DND-41 (cell line): ENCODE results near the gene PRR19.
A peak's percentile ranks its signal among the peaks of the same experiment; 100 is the strongest.

Experiments
- ATAC-seq: fragments of 200-7000 bp; cut with Tn5 transposase; 3 replicates; pipeline ENCODE4 v1.9.1; 2021; ENCODE audit warnings: low read depth; ENCODE audit not compliant: insufficient read depth
- DNase-seq: peaks from one replicate; pipeline ENCODE4 v3.0.0-alpha.2; 2020
- H2AFZ ChIP-seq: 2 replicates; pipeline ENCODE4 v1.6.0; 2012; ENCODE audit warnings: low read depth, low read length
- H3K27ac ChIP-seq: 2 replicates; pipeline ENCODE4 v1.5.1; 2012; ENCODE audit warnings: low read length, inconsistent platforms
- H3K27me3 ChIP-seq: fragments of 200-600 bp; sonication (generic); 2 replicates; pipeline ENCODE4 v1.6.0; 2012; ENCODE audit warnings: low read length, mild to moderate bottlenecking, inconsistent platforms; ENCODE audit not compliant: insufficient read depth, poor library complexity
- H3K36me3 ChIP-seq: 2 replicates; pipeline ENCODE4 v1.5.1; 2012; ENCODE audit warnings: low read length, inconsistent platforms; ENCODE audit not compliant: insufficient read depth
- H3K4me1 ChIP-seq: 2 replicates; pipeline ENCODE4 v1.5.1; 2012; ENCODE audit warnings: mild to moderate bottlenecking, low read length; ENCODE audit not compliant: insufficient read depth
- H3K4me2 ChIP-seq: 2 replicates; pipeline ENCODE4 v1.6.0; 2012; ENCODE audit warnings: mild to moderate bottlenecking, moderate library complexity, low read length, inconsistent platforms; ENCODE audit not compliant: insufficient read depth
- H3K4me3 ChIP-seq, 2 experiments: fragments of 200-600 bp in 1 of 2; shearing (Covaris generic) in 1 of 2; 2 replicates each; pipeline ENCODE4 v1.5.1; 2012 to 2016; ENCODE audit warnings: inconsistent platforms in 2 of 2, low read length in 2 of 2, mild to moderate bottlenecking in 2 of 2, low read depth in 1 of 2, moderate library complexity in 1 of 2
- H3K79me2 ChIP-seq: 2 replicates; pipeline ENCODE4 v1.6.0; 2012; ENCODE audit warnings: low read length, inconsistent platforms; ENCODE audit not compliant: insufficient read depth
- H3K9ac ChIP-seq: 2 replicates; pipeline ENCODE4 v1.6.0; 2012; ENCODE audit warnings: low read depth, mild to moderate bottlenecking, inconsistent platforms, low read length, moderate library complexity
- H3K9me3 ChIP-seq: 2 replicates; pipeline ENCODE4 v1.5.1; 2012; ENCODE audit warnings: low read length, moderate library complexity, mild to moderate bottlenecking, inconsistent platforms; ENCODE audit not compliant: insufficient read depth, severe bottlenecking
- H4K20me1 ChIP-seq: 2 replicates; pipeline ENCODE4 v1.6.0; 2012; ENCODE audit warnings: low read length; ENCODE audit not compliant: insufficient read depth
- CTCF ChIP-seq: IDR thresholded peaks from 2 replicates; pipeline ENCODE4 v1.5.1; 2012; ENCODE audit warnings: borderline replicate concordance, low read length, moderate library complexity, mild to moderate bottlenecking; ENCODE audit not compliant: poor library complexity, severe bottlenecking; ENCODE audit errors: extremely low read depth
- EZH2 ChIP-seq: IDR thresholded peaks from 3 replicates; pipeline ENCODE4 v1.6.1; 2012; ENCODE audit warnings: borderline replicate concordance, low read depth, mild to moderate bottlenecking, moderate library complexity, low read length, inconsistent platforms; ENCODE audit not compliant: severe bottlenecking

Gene PRR19

GRCh38 chr19:42290136-42290522 lies 11.8 kb upstream of the PRR19 start:
- Histone ChIP-seq H3K79me2 (peaks cover 13% of the 10 kb centered on the region), H3K9ac (no peak overlapping the region), H3K9me3 (no peaks in the 10 kb centered on the region), H3K27me3 (no peaks in the 10 kb centered on the region), H3K4me2 (no peak overlapping the region), H3K36me3 (peaks cover 89% of the 10 kb centered on the region), H2AFZ (no peak overlapping the region), H3K27ac (no peak overlapping the region), H4K20me1 (peaks cover 40% of the 10 kb centered on the region), H3K4me1 (peaks cover 12% of the 10 kb centered on the region), H3K4me3 (no peak overlapping the region)
- ATAC-seq (no peak), DNase-seq (no peak)
- TF ChIP-seq EZH2 (no peak), CTCF (no peak)

- H3K79me2 ChIP-seq = peaks cover 7% of the 10 kb centered on the region
- peaks cover 5% of the 10 kb centered on the region for H3K4me1 ChIP-seq
- DNase-seq (peak; percentile 64), ATAC-seq (peak; percentile 74)
- peaks cover 36% of the 10 kb centered on the region for H4K20me1 ChIP-seq
- H3K4me2 ChIP-seq = no peak overlapping the region
- H2AFZ ChIP-seq = no peak overlapping the region
- H3K4me3 ChIP-seq = no peak overlapping the region
- H3K9ac ChIP-seq = no peak overlapping the region
- H3K27ac ChIP-seq = no peak overlapping the region
- TF ChIP-seq EZH2 (no peak), CTCF (peak; percentile 66)
- H3K27me3 ChIP-seq = no peaks in the 10 kb centered on the region
- H3K36me3 ChIP-seq = peaks cover 95% of the 10 kb centered on the region
- no peaks in the 10 kb centered on the region for H3K9me3 ChIP-seq
Measured at GRCh38 chr19:42290523-42291434, 11.2 kb upstream of the PRR19 start.

- Histone ChIP-seq H3K27ac (no peak overlapping the region), H3K9me3 (no peaks in the 10 kb centered on the region), H2AFZ (no peak overlapping the region), H3K9ac (no peak overlapping the region), H4K20me1 (peaks cover 36% of the 10 kb centered on the region), H3K4me1 (no peaks in the 10 kb centered on the region), H3K36me3 (peaks cover 96% of the 10 kb centered on the region), H3K79me2 (peaks cover under 1% of the 10 kb centered on the region; the same call in 1 of the 2 replicates), H3K4me2 (no peak overlapping the region), H3K4me3 (no peak overlapping the region), H3K27me3 (no peaks in the 10 kb centered on the region)
- no peak for TF ChIP-seq CTCF
- no peak for TF ChIP-seq EZH2
- DNase-seq = no peak
- no peak for ATAC-seq
Measured at GRCh38 chr19:42291435-42291810, 10.5 kb upstream of the PRR19 start.
